Measurements from ENCODE around the gene SEMA4D.

Gene SEMA4D

GRCh38 chr9:89386206-89386605 is 111.7 kb downstream of the SEMA4D start:
- H3K36me3 ChIP-seq (ENCODE audit: control insufficient read depth, insufficient read depth, low read length) = no peaks in the 10 kb centered on the region
- H3K79me2 ChIP-seq (ENCODE audit: control insufficient read depth, insufficient read depth, low read length) = no peaks in the 10 kb centered on the region
- no CpG with 5 or more reads among the region's 11 CpGs for WGBS (ENCODE audit: extremely low coverage, insufficient coverage, low lambda C conversion rate)

DNA sequence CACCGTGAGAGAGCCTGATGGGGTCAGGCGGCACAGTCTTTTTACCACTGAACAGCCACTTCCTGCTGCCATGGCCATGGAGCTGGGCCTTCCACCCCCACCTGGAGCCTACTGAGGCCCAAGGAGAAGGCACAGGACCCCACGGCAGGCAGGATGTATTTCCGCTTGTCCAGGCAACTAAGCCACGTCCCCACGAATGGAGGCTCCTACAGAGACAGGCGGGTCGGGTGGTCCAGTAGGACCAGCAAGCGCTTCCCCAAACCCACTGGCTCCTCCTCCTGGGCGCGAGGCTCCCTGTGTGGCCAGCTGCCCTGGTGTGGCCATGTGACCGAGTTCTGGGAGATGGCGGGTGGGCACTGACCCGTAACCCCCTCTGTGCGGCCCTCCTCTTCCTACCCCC is 113.1 kb downstream of the SEMA4D start:
- no peaks in the 10 kb centered on the region for H3K4me1 ChIP-seq (ENCODE audit: control insufficient read depth, low read depth, low read length)
- WGBS (ENCODE audit: extremely low coverage, insufficient coverage, low lambda C conversion rate) = no CpG with 5 or more reads among the region's 15 CpGs
- no peak overlapping the region for H3K18ac ChIP-seq (ENCODE audit: low read length)
- H3K56ac ChIP-seq (ENCODE audit: low read length) = no peak overlapping the region
- H3K79me2 ChIP-seq (ENCODE audit: control insufficient read depth, insufficient read depth, low read length) = no peaks in the 10 kb centered on the region
- no peaks in the 10 kb centered on the region for H3K79me1 ChIP-seq (ENCODE audit: low read length)
- no peak overlapping the region for H4K5ac ChIP-seq (ENCODE audit: low read length)
- no peak overlapping the region for H4K8ac ChIP-seq (ENCODE audit: low read depth, low read length)
- H3K4ac ChIP-seq (ENCODE audit: low read depth, low read length) = no peak overlapping the region
- no peak overlapping the region for H3K23ac ChIP-seq (ENCODE audit: low read length)
- DNase-seq = no peak
- H3K9ac ChIP-seq (ENCODE audit: low read length) = no peak overlapping the region
- no peak overlapping the region for H2BK120ac ChIP-seq (ENCODE audit: low read depth, low read length)
- no peak overlapping the region for H2BK5ac ChIP-seq (ENCODE audit: low read length)
- no peak overlapping the region for H3K4me2 ChIP-seq (ENCODE audit: low read length)
- no peaks in the 10 kb centered on the region for H3K36me3 ChIP-seq (ENCODE audit: control insufficient read depth, insufficient read depth, low read length)
- H2AK5ac ChIP-seq (ENCODE audit: low read length) = no peak overlapping the region
- H3K27me3 ChIP-seq (ENCODE audit: insufficient read depth, low read length, poor library complexity) = no peaks in the 10 kb centered on the region
- no peak overlapping the region for H3K4me3 ChIP-seq (ENCODE audit: low read length)
- no peak overlapping the region for H3K27ac ChIP-seq (ENCODE audit: low read depth, low read length)
- H2BK15ac ChIP-seq (replicated peaks; ENCODE audit: low read depth) = no peak overlapping the region

More at GRCh38 chr9:89386206-89386605, 111.7 kb downstream of the SEMA4D start:
- H2BK120ac ChIP-seq (ENCODE audit: low read depth, low read length) = no peak overlapping the region
- H3K18ac ChIP-seq (ENCODE audit: low read length) = no peak overlapping the region
- no peak overlapping the region for H3K23ac ChIP-seq (ENCODE audit: low read length)
- no peak overlapping the region for H3K9ac ChIP-seq (ENCODE audit: low read length)
- H3K4me1 ChIP-seq (ENCODE audit: control insufficient read depth, low read depth, low read length) = no peaks in the 10 kb centered on the region
- H4K8ac ChIP-seq (ENCODE audit: low read depth, low read length) = no peak overlapping the region
- no peak overlapping the region for H3K27ac ChIP-seq (ENCODE audit: low read depth, low read length)
- H2BK15ac ChIP-seq (replicated peaks; ENCODE audit: low read depth) = no peak overlapping the region
- H3K4me3 ChIP-seq (ENCODE audit: low read length) = no peak overlapping the region
- H3K4me2 ChIP-seq (ENCODE audit: low read length) = no peak overlapping the region
- no peak overlapping the region for H4K5ac ChIP-seq (ENCODE audit: low read length)
- no peak overlapping the region for H2AK5ac ChIP-seq (ENCODE audit: low read length)
- no peak overlapping the region for H3K4ac ChIP-seq (ENCODE audit: low read depth, low read length)
- no peak overlapping the region for H2BK5ac ChIP-seq (ENCODE audit: low read length)
- no peak overlapping the region for H3K56ac ChIP-seq (ENCODE audit: low read length)
- no peak for DNase-seq
- H3K79me1 ChIP-seq (ENCODE audit: low read length) = no peaks in the 10 kb centered on the region
- H3K27me3 ChIP-seq (ENCODE audit: insufficient read depth, low read length, poor library complexity) = no peaks in the 10 kb centered on the region

DNA sequence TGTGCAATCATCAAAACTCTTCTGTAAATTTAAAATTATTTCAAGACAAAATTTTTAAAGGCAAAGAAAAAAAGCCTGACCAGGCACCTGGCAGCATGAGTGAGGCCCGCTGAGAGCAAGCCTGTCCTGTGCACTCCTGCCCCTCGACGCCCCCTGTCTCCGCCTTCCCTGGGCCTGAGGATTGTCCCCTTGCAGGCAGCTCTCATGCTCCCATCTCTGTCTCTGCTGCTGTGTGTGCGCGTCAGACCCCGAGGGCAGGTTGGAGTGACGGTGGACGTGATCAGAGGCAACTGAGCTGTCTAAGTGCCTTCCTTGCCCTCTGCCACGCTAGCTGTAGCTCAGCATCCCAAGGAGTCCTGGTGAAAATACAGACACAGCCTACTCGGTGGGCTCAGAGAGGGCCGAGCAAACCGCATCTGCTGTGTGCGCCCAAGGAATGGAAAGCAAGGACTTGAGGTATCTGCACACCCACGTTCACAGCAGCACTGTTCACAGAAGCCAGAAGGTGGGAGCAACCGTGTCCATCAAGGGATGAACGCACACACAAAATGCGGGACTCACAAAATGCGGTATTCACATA is 114.1 kb downstream of the SEMA4D start:
- H3K27me3 ChIP-seq (ENCODE audit: insufficient read depth, low read length, poor library complexity) = no peaks in the 10 kb centered on the region
- H3K23ac ChIP-seq (ENCODE audit: low read length) = no peak overlapping the region
- H4K8ac ChIP-seq (ENCODE audit: low read depth, low read length) = no peak overlapping the region
- H3K56ac ChIP-seq (ENCODE audit: low read length) = no peak overlapping the region
- H2BK15ac ChIP-seq (replicated peaks; ENCODE audit: low read depth) = no peak overlapping the region
- H4K5ac ChIP-seq (ENCODE audit: low read length) = no peak overlapping the region
- H2BK120ac ChIP-seq (ENCODE audit: low read depth, low read length) = no peak overlapping the region
- no peak overlapping the region for H2BK5ac ChIP-seq (ENCODE audit: low read length)
- H3K4me2 ChIP-seq (ENCODE audit: low read length) = no peak overlapping the region
- H3K9ac ChIP-seq (ENCODE audit: low read length) = no peak overlapping the region
- WGBS (ENCODE audit: extremely low coverage, insufficient coverage, low lambda C conversion rate) = no CpG with 5 or more reads among the region's 19 CpGs
- H2AK5ac ChIP-seq (ENCODE audit: low read length) = no peak overlapping the region
- DNase-seq = no peak
- no peaks in the 10 kb centered on the region for H3K79me2 ChIP-seq (ENCODE audit: control insufficient read depth, insufficient read depth, low read length)
- no peaks in the 10 kb centered on the region for H3K79me1 ChIP-seq (ENCODE audit: low read length)
- no peaks in the 10 kb centered on the region for H3K36me3 ChIP-seq (ENCODE audit: control insufficient read depth, insufficient read depth, low read length)
- no peak overlapping the region for H3K4ac ChIP-seq (ENCODE audit: low read depth, low read length)
- H3K4me3 ChIP-seq (ENCODE audit: low read length) = no peak overlapping the region
- no peak overlapping the region for H3K27ac ChIP-seq (ENCODE audit: low read depth, low read length)
- no peaks in the 10 kb centered on the region for H3K4me1 ChIP-seq (ENCODE audit: control insufficient read depth, low read depth, low read length)
- H3K18ac ChIP-seq (ENCODE audit: low read length) = no peak overlapping the region

DNA sequence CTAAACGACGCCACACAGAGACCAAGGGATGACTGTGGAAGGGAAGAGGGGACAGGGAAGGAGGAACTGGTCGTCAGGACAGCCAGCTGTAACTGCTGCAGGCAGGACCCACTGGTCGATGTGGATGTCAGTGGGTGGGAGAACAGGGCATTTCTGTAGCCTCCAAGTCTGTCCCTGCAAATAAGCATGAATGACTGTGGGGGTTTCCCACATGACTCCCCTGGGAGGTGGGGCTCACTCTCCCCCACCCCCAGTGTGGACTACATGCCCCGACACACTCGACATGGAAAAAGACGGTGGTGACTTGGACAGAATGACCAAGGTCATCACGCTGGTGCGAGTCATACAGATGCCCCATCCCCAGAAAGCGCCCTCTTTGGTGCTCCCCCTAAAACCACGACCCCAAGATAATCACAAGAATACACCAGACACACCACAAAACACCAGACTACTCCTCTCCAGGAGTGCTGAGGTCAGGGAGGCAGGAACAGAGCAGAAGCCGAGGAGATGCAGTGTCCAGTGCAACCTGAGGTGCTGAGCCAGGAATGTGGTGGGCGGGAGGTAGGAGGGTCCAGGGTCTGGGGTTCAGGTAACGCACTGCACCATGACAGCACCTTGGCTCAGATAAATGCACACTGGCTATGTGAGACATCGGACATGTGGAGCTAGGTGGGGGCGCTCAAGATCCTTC is 114.7 kb downstream of the SEMA4D start:
- WGBS (ENCODE audit: extremely low coverage, insufficient coverage, low lambda C conversion rate) = no CpG with 5 or more reads among the region's 16 CpGs
- no peak overlapping the region for H4K5ac ChIP-seq (ENCODE audit: low read length)
- no peak overlapping the region for H3K4me3 ChIP-seq (ENCODE audit: low read length)
- no peak for DNase-seq
- H3K18ac ChIP-seq (ENCODE audit: low read length) = no peak overlapping the region
- H3K4me1 ChIP-seq (ENCODE audit: control insufficient read depth, low read depth, low read length) = no peaks in the 10 kb centered on the region
- H3K4me2 ChIP-seq (ENCODE audit: low read length) = no peak overlapping the region
- H2BK120ac ChIP-seq (ENCODE audit: low read depth, low read length) = no peak overlapping the region
- H2BK5ac ChIP-seq (ENCODE audit: low read length) = no peak overlapping the region
- H3K56ac ChIP-seq (ENCODE audit: low read length) = no peak overlapping the region
- no peak overlapping the region for H4K8ac ChIP-seq (ENCODE audit: low read depth, low read length)
- no peaks in the 10 kb centered on the region for H3K79me1 ChIP-seq (ENCODE audit: low read length)
- no peak overlapping the region for H3K23ac ChIP-seq (ENCODE audit: low read length)
- H3K36me3 ChIP-seq (ENCODE audit: control insufficient read depth, insufficient read depth, low read length) = no peaks in the 10 kb centered on the region
- no peak overlapping the region for H3K27ac ChIP-seq (ENCODE audit: low read depth, low read length)
- H3K79me2 ChIP-seq (ENCODE audit: control insufficient read depth, insufficient read depth, low read length) = no peaks in the 10 kb centered on the region
- no peak overlapping the region for H2AK5ac ChIP-seq (ENCODE audit: low read length)
- H3K9ac ChIP-seq (ENCODE audit: low read length) = no peak overlapping the region
- no peaks in the 10 kb centered on the region for H3K27me3 ChIP-seq (ENCODE audit: insufficient read depth, low read length, poor library complexity)
- no peak overlapping the region for H2BK15ac ChIP-seq (replicated peaks; ENCODE audit: low read depth)
- no peak overlapping the region for H3K4ac ChIP-seq (ENCODE audit: low read depth, low read length)

DNA sequence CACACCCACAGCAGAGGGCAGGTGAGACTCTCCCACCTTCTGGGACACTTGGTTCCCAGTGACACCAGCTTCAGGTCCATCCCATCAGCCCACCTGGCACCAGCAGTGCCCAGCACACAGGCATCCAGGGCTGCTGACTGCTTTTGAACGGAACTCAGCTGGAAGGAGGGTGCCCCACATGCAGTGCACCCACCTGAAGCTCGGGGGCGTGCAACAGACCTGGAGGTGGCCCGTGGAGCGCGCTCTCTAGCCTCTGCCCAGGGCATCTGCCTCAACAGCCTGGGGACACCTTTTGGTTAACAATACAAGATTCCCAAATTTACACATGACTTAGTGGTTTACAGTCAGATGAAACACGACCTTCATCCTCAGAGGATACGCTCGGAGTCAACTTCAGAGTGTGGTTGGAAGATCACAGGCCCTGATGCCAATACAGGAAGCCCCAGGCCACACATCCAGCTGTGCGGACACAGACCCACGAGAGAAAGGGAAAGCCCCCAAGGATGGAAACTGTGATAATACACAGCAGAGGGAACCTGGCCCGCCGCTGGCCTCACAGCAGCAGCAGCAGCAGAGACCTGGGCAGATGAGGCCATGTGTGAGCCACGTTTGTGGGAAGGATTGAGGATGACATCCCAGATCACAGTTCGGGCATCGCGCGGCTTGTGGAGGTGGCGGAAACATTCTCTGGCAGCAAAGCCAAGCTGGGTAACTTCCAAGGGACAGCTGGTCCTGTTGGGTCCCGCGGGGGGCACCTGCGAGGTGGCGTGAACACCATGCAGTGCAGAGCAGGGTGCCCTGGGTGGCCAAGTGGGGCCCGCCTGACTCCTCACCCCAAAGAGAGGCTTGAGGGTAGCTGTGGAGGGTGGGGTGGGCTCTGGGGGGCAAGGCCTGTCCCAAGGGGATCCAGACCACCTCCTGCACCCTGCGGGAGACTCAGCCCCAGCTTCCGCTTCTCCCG is 115.6 kb downstream of the SEMA4D start:
- Histone ChIP-seq H3K4me2 (ENCODE audit: low read length) (no peak overlapping the region), H3K79me1 (ENCODE audit: low read length) (no peaks in the 10 kb centered on the region), H3K23ac (ENCODE audit: low read length) (no peak overlapping the region), H2BK15ac (replicated peaks; ENCODE audit: low read depth) (no peak overlapping the region), H2AK5ac (ENCODE audit: low read length) (no peak overlapping the region), H3K27ac (ENCODE audit: low read depth, low read length) (no peak overlapping the region), H4K5ac (ENCODE audit: low read length) (no peak overlapping the region), H2BK120ac (ENCODE audit: low read depth, low read length) (no peak overlapping the region), H3K27me3 (ENCODE audit: insufficient read depth, low read length, poor library complexity) (no peaks in the 10 kb centered on the region), H3K18ac (ENCODE audit: low read length) (no peak overlapping the region), H3K4ac (ENCODE audit: low read depth, low read length) (no peak overlapping the region), H3K4me3 (ENCODE audit: low read length) (no peak overlapping the region), H3K36me3 (ENCODE audit: control insufficient read depth, insufficient read depth, low read length) (no peaks in the 10 kb centered on the region), H3K79me2 (ENCODE audit: control insufficient read depth, insufficient read depth, low read length) (no peaks in the 10 kb centered on the region), H4K8ac (ENCODE audit: low read depth, low read length) (no peak overlapping the region), H3K56ac (ENCODE audit: low read length) (no peak overlapping the region), H3K9ac (ENCODE audit: low read length) (no peak overlapping the region), H3K4me1 (ENCODE audit: control insufficient read depth, low read depth, low read length) (no peaks in the 10 kb centered on the region), H2BK5ac (ENCODE audit: low read length) (no peak overlapping the region)
- no peak for DNase-seq
- WGBS (ENCODE audit: extremely low coverage, insufficient coverage, low lambda C conversion rate) = no CpG with 5 or more reads among the region's 27 CpGs

Measured in mesendoderm (in vitro differentiated cells).